GM10248 (cell line): Measurements from ENCODE around the gene SLFNL1.

Experiments used
- CTCF ChIA-PET: fragments of 300-600 bp; sonication (Branson Sonifier 250); formaldehyde crosslinking; extraction: SDS; loops from one replicate; lab custom pipeline; 2021; ENCODE audit warnings: antibody characterized with exemption; lab: Yijun Ruan, JAX
- POLR2A ChIA-PET: fragments of 350-650 bp; sonication (Branson Sonifier 250); formaldehyde crosslinking; extraction: SDS; loops from one replicate; lab custom pipeline; 2020; ENCODE audit warnings: antibody characterized with exemption; lab: Yijun Ruan, JAX
- DNase-seq: peaks from one replicate; pipeline ENCODE4 v3.0.0; 2012; ENCODE audit errors: extremely low spot score
- CTCF ChIP-seq: IDR thresholded peaks from 2 replicates; pipeline ENCODE4 v1.5.1; 2012; ENCODE audit warnings: mild to moderate bottlenecking, low read depth; ENCODE audit errors: extremely low read depth, missing control alignments, control extremely low read depth

SLFNL1 gene

GRCh38 chr1:40966417-40966816, 55.1 kb downstream of the SLFNL1 start:
- TF ChIP-seq CTCF, result no peak
- POLR2A ChIA-PET, result no interaction called here
- CTCF ChIA-PET, result interaction anchor here (0.9 to 2.8 kb wide), 3 partner anchors 12 to 17 kb away, joined by 4 to 15 read pairs (median 6); no protein-coding TSS in a partner anchor
- no peak for DNase-seq
